DMS 273 treated with DMSO at 0.1 percent for 48 hours (cell line): Measurements from ENCODE around the gene SGPL1.

Experiments used
- DNase-seq: peaks from one replicate; lab custom pipeline; 2025; lab: John Stamatoyannopoulos, UW

SGPL1 gene

GRCh38 chr10:70780772-70781171 is 35.0 kb upstream of the SGPL1 start:
- no peak for DNase-seq

GRCh38 chr10:70781461-70782051 is 34.2 kb upstream of the SGPL1 start:
- DNase-seq = no peak

GRCh38 chr10:70782086-70782745 is 33.5 kb upstream of the SGPL1 start:
- no peak for DNase-seq

- DNase-seq = no peak
These were observed 32.7 kb upstream of the SGPL1 start for GRCh38 chr10:70782746-70783680.

- no peak for DNase-seq
These were observed 31.7 kb upstream of the SGPL1 start for GRCh38 chr10:70784016-70784415.

- no peak for DNase-seq
These were observed 31.3 kb upstream of the SGPL1 start for GRCh38 chr10:70784471-70784870.

- no peak for DNase-seq
These were observed 30.6 kb upstream of the SGPL1 start, which contains the start of gene TBATA for GRCh38 chr10:70785190-70785589. TSS of gene TBATA (minus strand) at chr10:70785377. CDS start at chr10:70783379, 1,998 bp downstream.

- DNase-seq = no peak
These were observed 28.8 kb upstream of the SGPL1 start for GRCh38 chr10:70786799-70787415.

- DNase-seq = no peak
These were observed 24.2 kb upstream of the SGPL1 start for GRCh38 chr10:70791386-70792039.

GRCh38 chr10:70795613-70796012 is 20.1 kb upstream of the SGPL1 start:
- no peak for DNase-seq

- no peak for DNase-seq
These were observed 17.9 kb upstream of the SGPL1 start for GRCh38 chr10:70797840-70798239.

GRCh38 chr10:70799124-70799523 is 16.6 kb upstream of the SGPL1 start:
- DNase-seq = no peak

- no peak for DNase-seq
These were observed 13.9 kb upstream of the SGPL1 start for GRCh38 chr10:70801854-70802253.

GRCh38 chr10:70803775-70804420 is 11.8 kb upstream of the SGPL1 start:
- DNase-seq = no peak

- no peak for DNase-seq
These were observed 11.3 kb upstream of the SGPL1 start for GRCh38 chr10:70804421-70804808.

- no peak for DNase-seq
These were observed 10.0 kb upstream of the SGPL1 start for GRCh38 chr10:70805619-70806215.

GRCh38 chr10:70806841-70807240 is 8.9 kb upstream of the SGPL1 start:
- no peak for DNase-seq

GRCh38 chr10:70807556-70807955 is 8.2 kb upstream of the SGPL1 start:
- no peak for DNase-seq

GRCh38 chr10:70809011-70809611 is 6.6 kb upstream of the SGPL1 start:
- DNase-seq = no peak

GRCh38 chr10:70809726-70810125 is 6.0 kb upstream of the SGPL1 start:
- DNase-seq = no peak

- no peak for DNase-seq
These were observed 4.8 kb upstream of the SGPL1 start for GRCh38 chr10:70810967-70811366.
